NCI-H187 treated with DMSO at 0.1 percent for 48 hours (cell line): Measurements from ENCODE around the gene HAND2.

Experiments
- DNase-seq: peaks from one replicate; lab custom pipeline; 2025; lab: John Stamatoyannopoulos, UW

The HAND2 gene

GRCh38 chr4:173478201-173478912, 51.7 kb downstream of the HAND2 start:
- DNase-seq, result no peak

- no peak for DNase-seq
These were observed 53.0 kb downstream of the HAND2 start for GRCh38 chr4:173477016-173477415.
